PC-9 (cell line): ENCODE data around the gene IQCK.

ENCODE experiments used
- EZH2 ChIP-seq: fragments of 200-600 bp; sonication (generic); IDR thresholded peaks from 2 replicates; pipeline ENCODE4 v1.8.0; 2017; ENCODE audit warnings: antibody characterized with exemption, low read depth
- TF ChIP-seq, protein P1 (sequence below): fragments of 200-600 bp; sonication (generic); conservative IDR thresholded peaks from 2 replicates; pipeline ENCODE4 v1.6.1; 2017; ENCODE audit warnings: mixed run types, antibody characterized with exemption, mild to moderate bottlenecking, moderate library complexity

DNA sequence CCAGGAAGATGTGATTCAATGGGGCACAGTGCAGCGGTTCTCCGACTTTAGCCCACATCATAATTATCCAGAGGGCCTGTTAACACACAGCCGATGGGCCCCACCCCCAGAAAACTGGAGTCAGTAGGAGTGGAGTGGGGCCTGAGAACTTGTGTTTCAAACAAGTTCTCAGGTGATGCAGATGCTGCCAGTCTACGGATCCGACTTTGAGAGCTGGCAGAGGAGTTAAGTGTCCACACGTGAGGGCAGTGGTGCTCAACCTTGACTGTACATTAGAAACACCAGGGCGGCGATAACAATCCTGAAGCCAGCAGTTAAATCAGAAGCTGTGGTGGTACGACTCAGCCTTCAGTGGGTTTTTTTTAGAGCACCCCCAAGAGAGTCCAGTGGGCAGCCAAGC is 91.6 kb downstream of the IQCK start:
- TF ChIP-seq, protein P1, sequence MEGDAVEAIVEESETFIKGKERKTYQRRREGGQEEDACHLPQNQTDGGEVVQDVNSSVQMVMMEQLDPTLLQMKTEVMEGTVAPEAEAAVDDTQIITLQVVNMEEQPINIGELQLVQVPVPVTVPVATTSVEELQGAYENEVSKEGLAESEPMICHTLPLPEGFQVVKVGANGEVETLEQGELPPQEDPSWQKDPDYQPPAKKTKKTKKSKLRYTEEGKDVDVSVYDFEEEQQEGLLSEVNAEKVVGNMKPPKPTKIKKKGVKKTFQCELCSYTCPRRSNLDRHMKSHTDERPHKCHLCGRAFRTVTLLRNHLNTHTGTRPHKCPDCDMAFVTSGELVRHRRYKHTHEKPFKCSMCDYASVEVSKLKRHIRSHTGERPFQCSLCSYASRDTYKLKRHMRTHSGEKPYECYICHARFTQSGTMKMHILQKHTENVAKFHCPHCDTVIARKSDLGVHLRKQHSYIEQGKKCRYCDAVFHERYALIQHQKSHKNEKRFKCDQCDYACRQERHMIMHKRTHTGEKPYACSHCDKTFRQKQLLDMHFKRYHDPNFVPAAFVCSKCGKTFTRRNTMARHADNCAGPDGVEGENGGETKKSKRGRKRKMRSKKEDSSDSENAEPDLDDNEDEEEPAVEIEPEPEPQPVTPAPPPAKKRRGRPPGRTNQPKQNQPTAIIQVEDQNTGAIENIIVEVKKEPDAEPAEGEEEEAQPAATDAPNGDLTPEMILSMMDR = no peak
- no peak for TF ChIP-seq EZH2
